ENCODE measurements around the gene SDF2. TPM values are rescaled to one million over a fixed set of nuclear protein-coding genes. Genes with fewer than 3 reads are reported as not detected.

SDF2 gene
- polyA plus RNA-seq, 1 of the 3 experiments (the other 2 are of a cell fraction), result 108 TPM

DNA sequence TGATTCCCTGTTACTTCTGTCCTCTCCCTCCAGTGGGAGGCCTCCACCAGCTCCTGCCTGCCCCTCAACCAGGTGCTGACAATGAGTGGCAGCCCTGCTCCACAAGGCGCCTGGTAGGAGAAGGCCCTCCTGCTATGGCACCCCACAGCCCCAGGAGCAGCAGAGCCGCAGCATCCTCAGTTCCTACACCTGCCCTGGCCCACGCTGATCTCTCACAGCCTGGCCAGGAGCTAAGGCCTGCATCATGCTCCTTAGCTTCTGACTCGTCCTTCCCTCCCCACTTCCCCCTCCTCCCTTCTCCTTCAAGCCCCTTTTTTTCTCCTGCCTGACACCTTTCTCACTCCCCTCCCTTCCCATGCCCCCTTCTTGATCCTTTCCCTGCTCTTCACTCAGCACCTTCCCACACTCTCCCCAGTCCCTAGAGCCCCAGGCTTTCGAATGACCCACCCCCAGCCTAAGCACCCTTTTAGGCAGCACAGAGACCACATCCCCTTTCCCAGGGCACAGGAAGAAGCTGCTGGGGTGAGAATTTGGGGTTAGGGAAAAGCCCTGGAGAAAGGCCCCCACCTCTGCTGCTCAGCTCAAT lies 43.5 kb upstream of the SDF2 start:
- H3K4me2 ChIP-seq, result no peak overlapping the region
- H3K9me2 ChIP-seq, result no peaks in the 10 kb centered on the region
- H2AFZ ChIP-seq (ENCODE audit: low read depth), result no peak overlapping the region
- H3K4me1 ChIP-seq (ENCODE audit: control insufficient read depth in 1 of 2, insufficient read depth in 2 of 2, low read depth in 1 of 2, low read length in 1 of 2), result peaks cover 0 to 14% of the 10 kb centered on the region in 2 experiments; a peak in 2 of 4 replicates
- peaks cover 9% of the 10 kb centered on the region; the same call in 1 of the 2 replicates for H3K79me2 ChIP-seq (ENCODE audit: insufficient read depth)
- no peak overlapping the region for H3K4me3 ChIP-seq (ENCODE audit: low read depth in 2 of 2, low read length in 1 of 2)
- H3F3A ChIP-seq (replicated peaks; ENCODE audit: insufficient read depth), result peaks cover 24% of the 10 kb centered on the region
- TF ChIP-seq RCOR1 (IDR thresholded peaks at IDR 0.05; ENCODE audit: low read length) (no peak), RAD21 (IDR thresholded peaks at IDR 0.05; ENCODE audit: low read length) (no peak)
- no peaks in the 10 kb centered on the region for H3K27me3 ChIP-seq (ENCODE audit: insufficient read depth)
- ChIA-PET CTCF (interaction anchor here (1.1 to 3.1 kb wide), 5 partner anchors 20 to 58 kb away, joined by 3 to 17 read pairs (median 3); partner anchors contain the start of gene TLCD1), POLR2A (no interaction called here)
- no peaks in the 10 kb centered on the region for H4K20me1 ChIP-seq (ENCODE audit: insufficient read depth)
- no peak overlapping the region for H3K9ac ChIP-seq
- WGBS (ENCODE audit: low lambda C conversion rate), result 84% methylated on average over 4 of the region's 5 CpGs
- peaks cover 9 to 39% of the 10 kb centered on the region in 2 experiments for H3K36me3 ChIP-seq (replicated peaks in 1 of 2; ENCODE audit: control insufficient read depth in 1 of 2, insufficient read depth in 2 of 2, low read length in 1 of 2)
- no peak overlapping the region for H3K27ac ChIP-seq (ENCODE audit: low read depth in 2 of 2, low read length in 1 of 2)
- no peaks in the 10 kb centered on the region for H3K9me3 ChIP-seq
- no peak for DNase-seq

GRCh38 chr17:28704219-28704858 lies 42.6 kb upstream of the SDF2 start:
- POLR2A ChIA-PET, result interaction anchor here (1.1 kb wide), 1 partner anchor 11 kb away, joined by 3 read pairs; no protein-coding TSS in a partner anchor
- Histone ChIP-seq H3K4me1 (ENCODE audit: control insufficient read depth in 1 of 2, insufficient read depth in 2 of 2, low read depth in 1 of 2, low read length in 1 of 2) (peaks cover 0 to 14% of the 10 kb centered on the region in 2 experiments; a peak in 1 of 4 replicates), H3K36me3 (replicated peaks in 1 of 2; ENCODE audit: control insufficient read depth in 1 of 2, insufficient read depth in 2 of 2, low read length in 1 of 2) (peaks cover 16 to 47% of the 10 kb centered on the region in 2 experiments), H3K27me3 (ENCODE audit: insufficient read depth) (no peaks in the 10 kb centered on the region), H3K4me3 (ENCODE audit: low read depth in 2 of 2, low read length in 1 of 2) (no peak overlapping the region), H4K20me1 (ENCODE audit: insufficient read depth) (no peaks in the 10 kb centered on the region), H2AFZ (ENCODE audit: low read depth) (no peak overlapping the region), H3K9me3 (no peaks in the 10 kb centered on the region), H3K27ac (ENCODE audit: low read depth in 2 of 2, low read length in 1 of 2) (no peak overlapping the region), H3K9me2 (no peaks in the 10 kb centered on the region), H3K79me2 (ENCODE audit: insufficient read depth) (peaks cover under 1% of the 10 kb centered on the region; the same call in 1 of the 2 replicates), H3K9ac (no peak overlapping the region), H3F3A (replicated peaks; ENCODE audit: insufficient read depth) (peaks cover 17% of the 10 kb centered on the region), H3K4me2 (no peak overlapping the region)
- TF ChIP-seq POLR2AphosphoS5 (IDR thresholded peaks at IDR 0.05; ENCODE audit: low read depth, low read length) (no peak), RXRA (IDR thresholded peaks at IDR 0.05; ENCODE audit: borderline replicate concordance, low read depth) (no peak), TEAD4 (IDR thresholded peaks at IDR 0.05; ENCODE audit: borderline replicate concordance, insufficient read depth) (no peak), ELF1 (IDR thresholded peaks at IDR 0.05) (no peak), GATA2 (CRISPR knock-in tag; IDR thresholded peaks at IDR 0.05) (no peak)
- TF ChIP-seq, protein P1, sequence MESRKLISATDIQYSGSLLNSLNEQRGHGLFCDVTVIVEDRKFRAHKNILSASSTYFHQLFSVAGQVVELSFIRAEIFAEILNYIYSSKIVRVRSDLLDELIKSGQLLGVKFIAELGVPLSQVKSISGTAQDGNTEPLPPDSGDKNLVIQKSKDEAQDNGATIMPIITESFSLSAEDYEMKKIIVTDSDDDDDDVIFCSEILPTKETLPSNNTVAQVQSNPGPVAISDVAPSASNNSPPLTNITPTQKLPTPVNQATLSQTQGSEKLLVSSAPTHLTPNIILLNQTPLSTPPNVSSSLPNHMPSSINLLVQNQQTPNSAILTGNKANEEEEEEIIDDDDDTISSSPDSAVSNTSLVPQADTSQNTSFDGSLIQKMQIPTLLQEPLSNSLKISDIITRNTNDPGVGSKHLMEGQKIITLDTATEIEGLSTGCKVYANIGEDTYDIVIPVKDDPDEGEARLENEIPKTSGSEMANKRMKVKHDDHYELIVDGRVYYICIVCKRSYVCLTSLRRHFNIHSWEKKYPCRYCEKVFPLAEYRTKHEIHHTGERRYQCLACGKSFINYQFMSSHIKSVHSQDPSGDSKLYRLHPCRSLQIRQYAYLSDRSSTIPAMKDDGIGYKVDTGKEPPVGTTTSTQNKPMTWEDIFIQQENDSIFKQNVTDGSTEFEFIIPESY (IDR thresholded peaks at IDR 0.05; ENCODE audit: borderline replicate concordance, low read depth), result no peak
- 94% methylated on average over 4 of the region's 14 CpGs for WGBS (ENCODE audit: low lambda C conversion rate)
- DNase-seq, result no peak
- CTCF ChIA-PET, result interaction anchor here (0.8 to 1.4 kb wide), 4 partner anchors 41 to 57 kb away, joined by 3 to 4 read pairs (median 3); no protein-coding TSS in a partner anchor

Data from SK-N-SH (cell line).